Amniotic stem cell (primary cell): ENCODE results near the gene STAT4.

Source experiments
- DNase-seq: peaks from one replicate; lab custom pipeline; 2025; lab: John Stamatoyannopoulos, UW

The STAT4 gene

DNA sequence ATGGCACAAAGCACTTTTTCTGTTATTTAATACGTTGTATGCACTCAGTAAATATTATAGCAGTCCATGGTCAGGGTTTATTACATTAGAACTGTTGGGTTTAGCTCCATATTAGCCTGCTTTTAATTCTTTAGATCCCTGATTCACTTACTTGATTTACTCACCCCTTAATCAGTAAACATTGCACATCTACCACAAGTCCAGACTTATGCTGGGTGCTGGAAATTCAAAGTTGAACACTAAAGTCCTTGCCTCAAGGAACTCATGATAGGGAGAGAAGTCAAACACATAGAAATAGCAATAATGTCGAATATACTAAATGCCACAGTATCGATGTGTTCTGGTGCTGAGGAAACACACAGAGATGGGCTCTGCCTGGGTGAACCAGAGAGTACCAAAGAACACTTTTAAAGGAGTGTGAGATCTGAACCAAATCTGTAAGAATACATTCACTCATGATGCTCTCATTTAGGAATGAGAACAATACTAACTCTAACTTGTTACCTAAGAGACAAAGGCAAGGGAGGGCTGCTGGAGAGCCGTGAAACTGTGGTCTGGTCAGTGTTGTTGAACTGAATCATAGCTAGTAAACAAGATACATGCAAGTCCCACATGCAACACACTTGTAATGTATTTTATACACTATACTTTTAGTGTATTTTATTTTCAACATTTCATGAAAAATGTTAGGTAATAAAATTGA is 4.9 kb downstream of the STAT4 start:
- DNase-seq: no peak

GRCh38 chr2:191144217-191144616 is 6.6 kb downstream of the STAT4 start:
- DNase-seq: no peak

GRCh38 chr2:191143791-191144190 is 7.0 kb downstream of the STAT4 start:
- DNase-seq: no peak

DNA sequence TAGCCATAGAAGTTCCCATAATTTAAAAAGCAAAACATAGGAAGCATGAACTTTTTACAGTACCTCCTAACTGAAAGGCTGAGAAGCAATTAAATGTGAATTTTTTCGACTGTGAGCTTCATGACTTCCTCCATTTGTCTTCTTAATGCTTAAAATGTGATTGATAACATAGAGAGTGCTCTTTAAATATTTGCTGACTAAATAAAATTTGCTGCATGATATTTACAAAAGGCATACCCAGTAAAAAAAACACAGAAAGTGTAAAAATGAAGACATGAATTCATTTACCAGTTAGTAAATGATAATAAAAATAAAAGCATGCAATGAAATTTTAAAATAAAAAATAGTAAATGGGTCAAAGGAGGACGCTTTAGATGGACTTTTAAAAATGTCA is 21.9 kb downstream of the STAT4 start:
- no peak for DNase-seq

DNA sequence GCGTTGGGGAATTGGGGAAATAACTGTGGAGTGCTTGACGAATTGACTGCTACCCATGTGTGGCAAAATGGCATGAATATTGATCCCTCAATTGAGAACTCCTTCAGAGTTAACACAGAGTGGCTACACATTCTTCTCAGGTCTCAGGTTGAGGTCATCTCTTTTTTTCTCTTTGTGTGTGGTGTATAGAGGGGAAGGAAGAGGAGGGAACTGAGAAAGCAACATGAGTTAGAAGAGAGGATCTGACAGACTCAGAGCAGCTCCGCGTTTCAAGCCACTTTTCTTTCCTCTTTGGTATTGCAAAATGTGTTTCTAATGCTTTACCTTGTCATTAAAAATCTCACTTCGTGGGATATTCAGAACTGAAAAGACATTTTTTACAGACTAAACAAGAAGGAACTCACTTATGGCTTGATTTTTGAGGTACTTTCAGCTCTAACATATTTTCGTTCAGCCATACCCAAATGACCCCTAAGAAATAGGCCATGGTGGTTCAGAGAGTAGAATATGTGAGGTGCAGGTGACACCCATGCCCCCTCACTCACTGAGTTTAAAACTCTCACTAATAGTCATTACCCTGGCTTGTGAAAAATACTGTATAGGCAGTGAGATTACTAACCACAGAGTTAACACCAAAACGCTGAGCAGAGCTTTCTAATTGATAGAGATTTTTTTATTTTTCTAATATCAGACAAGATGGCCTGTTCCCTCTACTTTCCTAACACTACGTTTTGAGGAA is 22.5 kb downstream of the STAT4 start:
- DNase-seq: no peak

DNA sequence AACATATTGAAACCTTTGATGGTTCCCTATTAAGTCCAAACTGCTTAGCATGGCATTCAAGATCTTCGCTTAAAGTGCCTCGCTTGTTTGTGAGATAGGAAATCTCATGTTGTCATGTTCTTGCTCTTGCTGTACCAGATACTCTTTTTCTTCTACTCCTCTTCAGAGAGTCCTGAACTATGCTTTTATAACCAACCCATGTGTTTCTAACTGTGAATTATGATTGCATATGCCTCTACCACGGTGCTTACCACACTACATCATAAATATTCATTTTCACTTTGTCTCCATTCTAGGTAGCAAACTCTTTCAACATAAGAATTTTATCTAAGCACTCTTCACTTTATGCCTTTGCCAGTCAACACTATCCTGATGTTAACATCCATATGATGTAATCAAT is 23.6 kb downstream of the STAT4 start:
- no peak for DNase-seq

GRCh38 chr2:191126386-191127085 is 24.3 kb downstream of the STAT4 start:
- DNase-seq: no peak

DNA sequence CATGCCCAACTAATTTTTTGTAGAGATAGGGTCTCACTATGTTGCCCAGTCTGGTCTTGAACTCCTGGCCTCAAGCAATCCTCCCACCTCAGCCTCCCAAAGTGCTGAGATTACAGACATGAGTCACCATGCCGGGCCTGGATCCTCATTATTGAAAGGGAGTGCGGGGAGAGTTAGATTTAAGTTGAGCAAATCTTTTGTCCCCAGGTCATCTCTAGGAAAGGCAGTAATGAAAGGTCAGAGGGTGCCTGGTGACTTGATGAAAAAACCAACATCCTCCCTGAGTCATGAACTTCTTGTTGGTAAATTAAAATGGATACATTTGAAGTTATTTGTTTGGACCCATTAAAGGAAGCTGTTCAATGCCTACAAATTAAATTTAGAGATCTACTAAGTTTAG is 25.1 kb downstream of the STAT4 start:
- DNase-seq: no peak

- no peak for DNase-seq
Measured at GRCh38 chr2:191122638-191123294, 28.0 kb downstream of the STAT4 start.

DNA sequence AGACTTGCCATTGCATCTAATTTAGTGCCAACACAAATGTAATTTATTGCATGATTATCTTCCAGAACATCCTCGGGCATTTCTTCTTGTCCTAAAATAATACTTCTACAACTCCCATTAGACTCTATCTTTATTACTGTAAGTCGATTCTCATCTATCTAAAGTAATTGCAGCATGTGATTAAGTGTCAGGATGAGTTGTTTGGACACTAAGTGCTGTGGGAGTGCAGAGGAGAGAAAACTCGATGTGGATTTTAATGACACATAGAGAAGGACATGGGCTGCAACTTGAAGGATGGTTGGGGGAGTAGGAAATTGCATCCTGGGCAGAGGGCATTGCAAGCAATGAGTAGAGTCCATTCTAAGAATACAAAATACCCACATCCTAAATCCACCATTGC is 33.5 kb downstream of the STAT4 start:
- no peak for DNase-seq

DNA sequence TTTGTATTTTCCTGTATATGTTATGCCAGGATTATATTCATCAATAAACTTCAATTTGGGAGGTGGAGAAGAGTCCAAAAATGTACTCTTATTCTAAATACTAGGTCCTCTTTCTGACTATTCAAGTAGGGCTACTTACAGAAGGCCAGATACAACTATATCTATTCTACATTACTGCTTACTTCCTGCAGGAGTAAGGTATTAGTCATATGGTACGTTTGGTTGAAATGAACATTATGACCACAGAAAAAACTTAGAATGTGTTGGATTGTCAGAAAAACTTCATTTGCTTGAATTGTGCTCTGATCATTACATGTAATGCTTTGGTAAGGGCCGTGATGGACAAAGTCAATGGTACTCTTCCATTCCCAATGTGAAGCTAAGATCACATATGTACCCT is 35.0 kb downstream of the STAT4 start:
- no peak for DNase-seq

DNA sequence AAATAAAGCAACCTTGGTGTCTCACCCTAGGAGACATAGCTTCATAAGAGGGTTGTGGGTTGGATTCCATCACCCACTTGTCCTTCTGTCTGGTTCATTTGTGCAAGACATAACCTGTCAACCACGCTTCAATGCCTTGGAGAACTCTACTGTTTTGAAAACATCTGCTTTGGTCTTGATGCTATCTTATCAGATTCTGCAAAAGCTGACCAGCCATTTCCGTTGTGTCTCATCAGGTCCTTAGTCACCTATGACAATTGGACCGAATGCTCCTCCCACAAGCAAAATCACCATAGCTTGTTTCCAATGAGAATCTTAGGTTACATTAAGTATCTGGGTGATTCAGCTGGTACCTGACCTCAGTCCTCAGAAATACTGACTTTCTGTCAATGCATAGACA is 35.4 kb downstream of the STAT4 start:
- no peak for DNase-seq

DNA sequence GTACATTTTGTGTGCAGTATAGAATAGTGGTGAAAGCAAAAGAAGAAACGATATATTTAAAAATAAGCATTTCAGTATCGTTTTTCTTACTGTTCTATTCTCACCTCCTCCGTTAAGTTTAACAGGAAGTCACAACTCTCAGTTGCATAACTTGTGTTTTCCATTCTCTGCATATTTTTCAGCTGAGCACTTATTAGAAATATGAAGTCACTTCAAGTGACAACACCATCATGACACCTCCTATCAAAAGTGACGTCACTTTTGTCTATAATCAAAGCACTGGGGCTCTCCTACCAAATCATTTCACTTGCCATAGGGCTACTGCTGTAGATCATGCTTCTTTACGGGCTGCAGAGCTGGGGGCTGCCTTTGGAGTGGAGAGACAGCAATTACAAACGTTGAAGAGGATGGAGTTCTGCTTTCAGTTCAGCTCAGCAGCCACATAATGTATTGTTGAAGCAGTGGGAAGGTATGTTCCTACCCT is 36.3 kb downstream of the STAT4 start:
- no peak for DNase-seq

DNA sequence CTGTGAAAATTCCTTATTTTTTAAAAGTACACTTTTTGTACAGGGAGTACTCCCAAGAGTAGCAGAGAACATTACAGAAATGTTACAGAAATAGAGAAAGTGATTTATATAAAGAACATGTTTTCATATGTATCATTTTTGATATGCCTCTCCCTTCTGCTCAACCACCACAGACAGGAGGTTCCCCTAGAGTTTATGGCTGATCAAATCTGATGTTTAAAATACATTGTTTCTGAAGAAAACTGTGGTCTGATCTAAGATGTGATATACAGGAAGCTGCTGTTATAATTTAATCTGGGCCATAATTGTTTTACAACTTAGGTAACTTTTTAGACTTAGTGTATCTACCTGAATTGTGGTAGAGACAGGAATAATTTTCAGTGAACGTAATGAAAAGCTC is 37.0 kb downstream of the STAT4 start:
- DNase-seq: no peak

DNA sequence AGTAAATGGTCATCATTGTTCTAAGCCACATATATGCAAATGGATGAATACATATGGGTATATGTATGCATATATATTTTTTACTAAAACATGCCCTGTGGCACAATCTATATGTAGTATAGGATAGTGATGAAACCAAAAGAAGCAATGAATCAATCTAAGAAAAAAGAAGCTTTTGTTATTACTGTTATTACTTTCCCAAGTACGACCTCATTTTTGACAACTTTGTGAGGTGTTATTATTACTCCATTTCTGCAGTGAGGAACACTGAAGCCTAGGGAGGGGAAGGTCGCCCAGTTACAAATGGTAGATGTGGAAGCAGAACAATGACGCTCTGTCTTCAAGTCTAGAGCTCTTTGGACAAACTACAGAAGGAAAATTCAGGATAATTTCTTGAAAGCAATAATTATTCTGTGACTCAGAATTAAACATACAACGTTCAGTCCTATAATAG is 38.3 kb downstream of the STAT4 start:
- no peak for DNase-seq

GRCh38 chr2:191109888-191110287 is 40.9 kb downstream of the STAT4 start:
- no peak for DNase-seq

GRCh38 chr2:191108331-191108730 is 42.5 kb downstream of the STAT4 start:
- DNase-seq: no peak

DNA sequence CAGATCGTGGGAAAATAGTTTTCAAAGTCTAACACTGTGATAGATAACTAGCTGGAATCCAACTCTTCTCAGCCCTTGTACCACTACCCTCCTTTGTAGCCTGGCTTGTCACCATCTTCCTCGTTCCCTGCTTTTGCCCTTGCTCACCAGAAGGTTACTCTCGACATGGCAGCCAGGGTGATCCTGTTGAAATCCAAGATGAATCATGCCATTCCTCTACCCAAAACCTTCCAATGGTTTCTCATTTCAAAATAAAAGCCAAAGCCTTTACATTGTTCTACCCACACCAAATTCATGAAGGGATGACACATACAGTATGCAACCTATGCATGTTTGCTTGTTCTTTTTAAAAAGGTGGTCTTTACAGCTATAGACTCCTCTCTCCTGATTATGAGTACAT is 45.7 kb downstream of the STAT4 start:
- DNase-seq: no peak

DNA sequence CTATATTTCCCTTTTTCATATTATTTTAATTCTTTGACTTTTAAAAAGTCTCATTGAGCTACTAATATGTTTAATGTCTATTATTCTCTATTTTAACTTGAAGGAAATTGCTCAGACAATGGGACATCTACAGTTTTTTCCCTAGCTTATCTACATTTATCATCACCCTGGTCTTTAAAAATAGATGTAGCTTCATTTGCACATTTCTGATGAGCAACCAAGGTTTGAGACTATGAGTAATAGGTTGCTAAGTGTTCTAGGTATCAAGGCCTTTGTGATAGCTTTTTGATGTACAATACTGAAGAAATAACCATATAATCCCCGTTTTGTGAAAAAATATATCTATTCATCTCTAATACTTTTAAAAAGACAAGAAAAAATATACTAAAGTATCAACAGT is 47.0 kb downstream of the STAT4 start:
- DNase-seq: no peak

GRCh38 chr2:191100216-191100615 is 50.6 kb downstream of the STAT4 start:
- no peak for DNase-seq

DNA sequence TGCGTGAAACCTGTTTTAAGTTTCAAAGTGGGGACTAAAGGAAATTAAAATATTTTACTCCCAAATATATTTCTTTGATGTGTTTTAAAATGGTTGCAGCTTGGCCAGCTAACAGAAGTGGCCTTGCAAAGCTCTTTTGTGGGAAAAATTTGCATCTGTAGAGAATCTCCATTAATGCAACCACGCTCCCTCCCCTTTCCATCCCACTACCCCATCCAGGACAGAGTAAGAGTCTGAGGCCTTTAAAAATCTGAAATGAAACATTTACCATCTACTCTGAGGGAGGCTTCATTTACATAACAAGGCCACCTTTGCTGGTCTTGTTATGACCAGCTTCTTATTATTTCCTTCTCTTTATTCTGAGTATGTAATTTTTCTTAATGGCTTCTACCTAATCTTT is 63.5 kb downstream of the STAT4 start:
- DNase-seq: no peak

GRCh38 chr2:191086706-191087105 is 64.1 kb downstream of the STAT4 start:
- DNase-seq: no peak
